CD4-positive, alpha-beta T cell treated with Interleukin-4 for 1 hour (primary cell): Measurements from ENCODE around the gene ATP8B3.

Source experiments
- DNase-seq, 2 donors: peaks; one replicate each; pipeline ENCODE4 v3.0.0-alpha.2; 2020 to 2022

The ATP8B3 gene

DNA sequence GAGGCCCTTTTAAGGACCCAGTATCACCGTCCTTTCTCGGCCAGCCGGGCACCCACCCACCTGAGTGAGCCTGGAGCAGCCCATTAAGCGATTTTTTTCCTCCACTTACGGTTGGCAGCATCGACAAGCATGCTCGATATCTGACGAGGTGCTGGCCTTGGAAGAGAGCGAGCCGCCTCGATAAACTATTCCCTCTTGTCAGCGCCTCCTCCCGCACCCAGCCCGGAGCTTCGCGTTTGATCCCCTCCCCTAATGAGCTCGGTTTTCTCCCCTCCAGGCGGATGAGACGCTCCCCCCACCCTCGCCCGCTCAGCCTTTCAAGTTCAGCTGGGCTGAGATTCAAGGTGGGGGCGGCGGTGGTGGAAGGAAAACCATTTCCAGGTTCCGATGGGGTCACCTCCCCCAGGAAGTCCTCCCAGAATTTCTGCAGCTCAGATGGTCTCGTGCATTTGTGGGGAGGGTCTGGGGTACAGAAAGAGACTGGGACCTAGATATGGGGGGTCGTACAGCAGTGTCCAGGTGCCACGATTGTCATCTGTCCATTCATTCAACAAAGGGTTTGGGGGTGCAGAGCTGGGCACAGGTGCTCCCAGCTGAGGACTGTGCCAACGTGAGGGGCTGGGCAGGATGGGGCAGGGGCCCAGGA, 77.6 kb downstream of the ATP8B3 start:
- DNase-seq, result no peak
